ENCODE measurements around the gene CKLF. TPM values are rescaled to one million over a fixed set of nuclear protein-coding genes. Genes with fewer than 3 reads are reported as not detected.

The CKLF gene
- total RNA-seq, 1 donor, result 73.4 TPM

- TF ChIP-seq CTCF (IDR thresholded peaks at IDR 0.05; ENCODE audit: insufficient read depth, low read length), result no peak
- no peak overlapping the region for H3K4me3 ChIP-seq (ENCODE audit: low read depth, low read length)
- DNase-seq (ENCODE audit: low read depth), result no peak
Observed at GRCh38 chr16:66520406-66521170, 31.8 kb upstream of the CKLF start.

- TF ChIP-seq CTCF (IDR thresholded peaks at IDR 0.05; ENCODE audit: insufficient read depth, low read length), result no peak
Observed at GRCh38 chr16:66521252-66521713, 31.1 kb upstream of the CKLF start.

GRCh38 chr16:66521951-66522771 lies 30.2 kb upstream of the CKLF start:
- H3K4me3 ChIP-seq (ENCODE audit: low read depth, low read length), result no peak overlapping the region
- no peak for TF ChIP-seq CTCF (IDR thresholded peaks at IDR 0.05; ENCODE audit: insufficient read depth, low read length)
- peak; percentile 27 for DNase-seq (ENCODE audit: low read depth)

More at GRCh38 chr16:66521252-66521713, 31.1 kb upstream of the CKLF start:
- DNase-seq (ENCODE audit: low read depth), result no peak
- no peak overlapping the region for H3K4me3 ChIP-seq (ENCODE audit: low read depth, low read length)

- no peak for DNase-seq (ENCODE audit: low read depth)
- H3K4me3 ChIP-seq (ENCODE audit: low read depth, low read length), result no peak overlapping the region
- no peak for TF ChIP-seq CTCF (IDR thresholded peaks at IDR 0.05; ENCODE audit: insufficient read depth, low read length)
Observed at GRCh38 chr16:66522816-66523590, 29.4 kb upstream of the CKLF start.

GRCh38 chr16:66523861-66524354 lies 28.5 kb upstream of the CKLF start:
- DNase-seq (ENCODE audit: low read depth), result no peak
- no peak for TF ChIP-seq CTCF (IDR thresholded peaks at IDR 0.05; ENCODE audit: insufficient read depth, low read length)

GRCh38 chr16:66524601-66525164 lies 27.7 kb upstream of the CKLF start:
- no peak for DNase-seq (ENCODE audit: low read depth)
- H3K4me3 ChIP-seq (ENCODE audit: low read depth, low read length), result no peak overlapping the region
- TF ChIP-seq CTCF (IDR thresholded peaks at IDR 0.05; ENCODE audit: insufficient read depth, low read length), result no peak

More at GRCh38 chr16:66523861-66524354, 28.5 kb upstream of the CKLF start:
- H3K4me3 ChIP-seq (ENCODE audit: low read depth, low read length), result no peak overlapping the region
